Liver (tissue), 3 donors: ENCODE data around the gene SMARCB1.

ENCODE experiments used
- EGR1 ChIP-seq, 2 donors: IDR thresholded peaks; 2 replicates each; pipeline ENCODE4 v1.6.1; 2016 to 2018; ENCODE audit warnings: antibody characterized with exemption in 2 of 2, low read depth in 2 of 2
- GABPA ChIP-seq, 2 donors: IDR thresholded peaks in 1 of 2; conservative IDR thresholded peaks in 1 of 2; 2 replicates each; pipeline ENCODE4 v1.6.1; 2016; ENCODE audit warnings: antibody characterized with exemption in 2 of 2, mild to moderate bottlenecking in 1 of 2, moderate library complexity in 1 of 2
- HNF4G ChIP-seq: IDR thresholded peaks from 2 replicates; pipeline ENCODE4 v1.6.1; 2016; ENCODE audit warnings: antibody characterized with exemption
- JUND ChIP-seq, 2 donors: IDR thresholded peaks; 2 replicates each; pipeline ENCODE4 v1.6.1; 2016; ENCODE audit warnings: antibody characterized with exemption in 2 of 2
- NR2F2 ChIP-seq: IDR thresholded peaks from 2 replicates; pipeline ENCODE4 v1.6.1; 2016; ENCODE audit warnings: antibody characterized with exemption
- RXRA ChIP-seq, 2 donors: IDR thresholded peaks; 2 replicates each; pipeline ENCODE4 v1.6.1; 2017 to 2018; ENCODE audit warnings: antibody characterized with exemption in 2 of 2, mild to moderate bottlenecking in 1 of 2
- SP1 ChIP-seq: IDR thresholded peaks from 2 replicates; pipeline ENCODE4 v1.6.1; 2018; ENCODE audit warnings: antibody characterized with exemption, mild to moderate bottlenecking
- TAF1 ChIP-seq: conservative IDR thresholded peaks from 2 replicates; pipeline ENCODE4 v1.6.1; 2016; ENCODE audit warnings: antibody characterized with exemption, mild to moderate bottlenecking
- YY1 ChIP-seq: IDR thresholded peaks from 2 replicates; pipeline ENCODE4 v1.6.1; 2016; ENCODE audit warnings: antibody characterized with exemption, mild to moderate bottlenecking
- TF ChIP-seq, protein P1 (sequence below): fragments of 150-350 bp; IDR thresholded peaks from 2 replicates; pipeline ENCODE4 v1.5.1; 2017; ENCODE audit warnings: improper control_type of control experiment, low read depth, low read length; ENCODE audit not compliant: missing input control
- TF ChIP-seq, protein P2 (sequence below): IDR thresholded peaks from 2 replicates; pipeline ENCODE4 v1.6.1; 2016; ENCODE audit warnings: antibody characterized with exemption
- TF ChIP-seq, protein P3 (sequence below): IDR thresholded peaks from 2 replicates; pipeline ENCODE4 v1.6.1; 2016; ENCODE audit warnings: antibody characterized with exemption, mild to moderate bottlenecking
- donor health status: healthy.
- donor health status: healthy.

DNA sequence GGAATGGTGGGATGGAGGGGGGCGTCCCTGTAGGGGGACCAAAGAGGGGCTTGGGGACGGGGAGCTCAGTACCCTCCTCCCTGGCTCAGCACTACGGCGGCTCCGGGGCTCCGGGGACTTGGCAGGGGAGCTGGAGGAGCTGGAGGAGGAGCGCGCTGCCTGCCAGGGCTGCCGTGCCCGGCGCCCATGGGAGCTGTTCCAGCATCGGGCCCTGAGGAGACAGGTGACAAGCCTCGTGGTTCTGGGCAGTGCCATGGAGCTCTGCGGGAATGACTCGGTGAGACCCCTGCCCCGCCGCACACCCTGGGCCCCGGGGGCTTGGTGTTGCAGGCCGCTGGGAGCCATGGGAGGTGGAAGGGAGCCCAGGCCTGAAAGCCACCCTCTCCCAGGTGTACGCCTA, 95.6 kb downstream of the SMARCB1 start:
- TF ChIP-seq, protein P1, sequence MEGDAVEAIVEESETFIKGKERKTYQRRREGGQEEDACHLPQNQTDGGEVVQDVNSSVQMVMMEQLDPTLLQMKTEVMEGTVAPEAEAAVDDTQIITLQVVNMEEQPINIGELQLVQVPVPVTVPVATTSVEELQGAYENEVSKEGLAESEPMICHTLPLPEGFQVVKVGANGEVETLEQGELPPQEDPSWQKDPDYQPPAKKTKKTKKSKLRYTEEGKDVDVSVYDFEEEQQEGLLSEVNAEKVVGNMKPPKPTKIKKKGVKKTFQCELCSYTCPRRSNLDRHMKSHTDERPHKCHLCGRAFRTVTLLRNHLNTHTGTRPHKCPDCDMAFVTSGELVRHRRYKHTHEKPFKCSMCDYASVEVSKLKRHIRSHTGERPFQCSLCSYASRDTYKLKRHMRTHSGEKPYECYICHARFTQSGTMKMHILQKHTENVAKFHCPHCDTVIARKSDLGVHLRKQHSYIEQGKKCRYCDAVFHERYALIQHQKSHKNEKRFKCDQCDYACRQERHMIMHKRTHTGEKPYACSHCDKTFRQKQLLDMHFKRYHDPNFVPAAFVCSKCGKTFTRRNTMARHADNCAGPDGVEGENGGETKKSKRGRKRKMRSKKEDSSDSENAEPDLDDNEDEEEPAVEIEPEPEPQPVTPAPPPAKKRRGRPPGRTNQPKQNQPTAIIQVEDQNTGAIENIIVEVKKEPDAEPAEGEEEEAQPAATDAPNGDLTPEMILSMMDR: no peak
- TF ChIP-seq, protein P2, sequence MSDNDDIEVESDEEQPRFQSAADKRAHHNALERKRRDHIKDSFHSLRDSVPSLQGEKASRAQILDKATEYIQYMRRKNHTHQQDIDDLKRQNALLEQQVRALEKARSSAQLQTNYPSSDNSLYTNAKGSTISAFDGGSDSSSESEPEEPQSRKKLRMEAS: no peak
- TF ChIP-seq TAF1 (no peak), SP1 (no peak), GABPA (IDR thresholded peaks at IDR 0.05 in 1 of 2, conservative IDR thresholded peaks at IDR 0.05 in 1 of 2) (no peak), YY1 (no peak), JUND (IDR thresholded peaks at IDR 0.05) (no peak), RXRA (IDR thresholded peaks at IDR 0.05) (no peak), HNF4G (no peak), EGR1 (IDR thresholded peaks at IDR 0.05; ENCODE audit: low read depth in 2 of 2) (no peak), NR2F2 (no peak)
- TF ChIP-seq, protein P3, sequence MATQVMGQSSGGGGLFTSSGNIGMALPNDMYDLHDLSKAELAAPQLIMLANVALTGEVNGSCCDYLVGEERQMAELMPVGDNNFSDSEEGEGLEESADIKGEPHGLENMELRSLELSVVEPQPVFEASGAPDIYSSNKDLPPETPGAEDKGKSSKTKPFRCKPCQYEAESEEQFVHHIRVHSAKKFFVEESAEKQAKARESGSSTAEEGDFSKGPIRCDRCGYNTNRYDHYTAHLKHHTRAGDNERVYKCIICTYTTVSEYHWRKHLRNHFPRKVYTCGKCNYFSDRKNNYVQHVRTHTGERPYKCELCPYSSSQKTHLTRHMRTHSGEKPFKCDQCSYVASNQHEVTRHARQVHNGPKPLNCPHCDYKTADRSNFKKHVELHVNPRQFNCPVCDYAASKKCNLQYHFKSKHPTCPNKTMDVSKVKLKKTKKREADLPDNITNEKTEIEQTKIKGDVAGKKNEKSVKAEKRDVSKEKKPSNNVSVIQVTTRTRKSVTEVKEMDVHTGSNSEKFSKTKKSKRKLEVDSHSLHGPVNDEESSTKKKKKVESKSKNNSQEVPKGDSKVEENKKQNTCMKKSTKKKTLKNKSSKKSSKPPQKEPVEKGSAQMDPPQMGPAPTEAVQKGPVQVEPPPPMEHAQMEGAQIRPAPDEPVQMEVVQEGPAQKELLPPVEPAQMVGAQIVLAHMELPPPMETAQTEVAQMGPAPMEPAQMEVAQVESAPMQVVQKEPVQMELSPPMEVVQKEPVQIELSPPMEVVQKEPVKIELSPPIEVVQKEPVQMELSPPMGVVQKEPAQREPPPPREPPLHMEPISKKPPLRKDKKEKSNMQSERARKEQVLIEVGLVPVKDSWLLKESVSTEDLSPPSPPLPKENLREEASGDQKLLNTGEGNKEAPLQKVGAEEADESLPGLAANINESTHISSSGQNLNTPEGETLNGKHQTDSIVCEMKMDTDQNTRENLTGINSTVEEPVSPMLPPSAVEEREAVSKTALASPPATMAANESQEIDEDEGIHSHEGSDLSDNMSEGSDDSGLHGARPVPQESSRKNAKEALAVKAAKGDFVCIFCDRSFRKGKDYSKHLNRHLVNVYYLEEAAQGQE: no peak
